SK-N-SH treated with all-trans-retinoic acid at 6 μM for 48 hours (cell line): ENCODE results near the gene SLC27A5.
A peak's percentile ranks its signal among the peaks of the same experiment; 100 is the strongest.
"Not testable (repeated sequence)": the region's sequence is repeated elsewhere in the genome, so short reads cannot be mapped to it uniquely, and the experiment has no call there.

ENCODE experiments used
- ATAC-seq: fragments of 200-7000 bp; cut with Tn5 transposase; 3 replicates; pipeline ENCODE4 v1.9.1; 2020; ENCODE audit warnings: mild to moderate bottlenecking, moderate library complexity
- BACH2 ChIP-seq: fragments of 250-450 bp; sonication (Bioruptor Pico); IDR thresholded peaks from 2 replicates; pipeline ENCODE4 v1.9.0; 2021; ENCODE audit warnings: mild to moderate bottlenecking, borderline replicate concordance
- CREB5 ChIP-seq: fragments of 250-450 bp; sonication (Bioruptor Pico); IDR thresholded peaks from 2 replicates; pipeline ENCODE4 v1.5.1; 2020; ENCODE audit warnings: low read depth, mild to moderate bottlenecking, moderate library complexity
- CSDC2 ChIP-seq: fragments of 250-450 bp; sonication (Bioruptor Pico); IDR thresholded peaks from 2 replicates; pipeline ENCODE4 v1.5.0; 2020; ENCODE audit warnings: mild to moderate bottlenecking, moderate library complexity
- CSRNP3 ChIP-seq: fragments of 250-450 bp; sonication (Bioruptor Pico); IDR thresholded peaks from 2 replicates; pipeline ENCODE4 v1.5.1; 2021; ENCODE audit warnings: mild to moderate bottlenecking, moderate library complexity
- GLIS3 ChIP-seq: fragments of 250-450 bp; sonication (Bioruptor Pico); IDR thresholded peaks from 2 replicates; pipeline ENCODE4 v1.5.0; 2020; ENCODE audit warnings: mild to moderate bottlenecking, moderate library complexity
- OSR1 ChIP-seq: fragments of 250-450 bp; sonication (Bioruptor Pico); IDR thresholded peaks from 2 replicates; pipeline ENCODE4 v1.8.0; 2022; ENCODE audit warnings: moderate library complexity, mild to moderate bottlenecking, inconsistent platforms
- PPARA ChIP-seq: fragments of 250-450 bp; sonication (Bioruptor Pico); IDR thresholded peaks from 2 replicates; pipeline ENCODE4 v1.5.0; 2020; ENCODE audit warnings: mild to moderate bottlenecking, borderline replicate concordance
- RARB ChIP-seq: fragments of 250-450 bp; sonication (Bioruptor Pico); IDR thresholded peaks from 2 replicates; pipeline ENCODE4 v1.8.0; 2021; ENCODE audit warnings: mild to moderate bottlenecking, moderate library complexity
- SNAI2 ChIP-seq: fragments of 250-450 bp; sonication (Bioruptor Pico); IDR thresholded peaks from 2 replicates; pipeline ENCODE4 v1.5.0; 2020; ENCODE audit warnings: mild to moderate bottlenecking, moderate library complexity
- TCF4 ChIP-seq: fragments of 250-450 bp; sonication (Bioruptor Pico); IDR thresholded peaks from 2 replicates; pipeline ENCODE4 v1.8.0; 2021; ENCODE audit warnings: mild to moderate bottlenecking, moderate library complexity, borderline replicate concordance
- TOX ChIP-seq: fragments of 250-450 bp; sonication (Bioruptor Pico); IDR thresholded peaks from 2 replicates; pipeline ENCODE4 v1.8.0; 2021; ENCODE audit warnings: mild to moderate bottlenecking, moderate library complexity, borderline replicate concordance
- TSHZ2 ChIP-seq: fragments of 250-450 bp; sonication (Bioruptor Pico); IDR thresholded peaks from 2 replicates; pipeline ENCODE4 v1.5.0; 2020; ENCODE audit warnings: mild to moderate bottlenecking, moderate library complexity
- ZC3H10 ChIP-seq: fragments of 250-450 bp; sonication (Bioruptor Pico); IDR thresholded peaks from 2 replicates; pipeline ENCODE4 v1.5.1; 2021; ENCODE audit warnings: mild to moderate bottlenecking, moderate library complexity
- ZFP3 ChIP-seq: fragments of 250-450 bp; sonication (Bioruptor Pico); IDR thresholded peaks from 2 replicates; pipeline ENCODE4 v1.5.0; 2020; ENCODE audit warnings: mild to moderate bottlenecking, moderate library complexity
- ZFP30 ChIP-seq: fragments of 450-650 bp; formaldehyde crosslinking; IDR thresholded peaks from 2 replicates; pipeline ENCODE4 v1.5.0; 2022; ENCODE audit warnings: mild to moderate bottlenecking, moderate library complexity
- ZNF8 ChIP-seq: fragments of 450-650 bp; formaldehyde crosslinking; IDR thresholded peaks from 2 replicates; pipeline ENCODE4 v1.5.0; 2020; ENCODE audit warnings: mild to moderate bottlenecking, moderate library complexity

Gene SLC27A5

GRCh38 chr19:58515259-58515658 is 3.5 kb upstream of the SLC27A5 start (continued):
- no peak for TF ChIP-seq SNAI2 (CRISPR knock-in tag)
- no peak for TF ChIP-seq ZC3H10 (CRISPR knock-in tag)

GRCh38 chr19:58514564-58515022 is 2.8 kb upstream of the SLC27A5 start:
- TF ChIP-seq BACH2 (CRISPR knock-in tag) = no peak
- no peak for ATAC-seq

- no peak for TF ChIP-seq ZFP30 (CRISPR knock-in tag)
- no peak for TF ChIP-seq ZC3H10 (CRISPR knock-in tag)
- TF ChIP-seq BACH2 (CRISPR knock-in tag) = no peak
- TF ChIP-seq CSRNP3 (CRISPR knock-in tag) = no peak
- TF ChIP-seq TSHZ2 = no peak
- TF ChIP-seq TOX (CRISPR knock-in tag) = no peak
- no peak for TF ChIP-seq GLIS3 (CRISPR knock-in tag)
- no peak for TF ChIP-seq ZFP3 (CRISPR knock-in tag)
- no peak for TF ChIP-seq ZNF8
- no peak for TF ChIP-seq RARB
- peak; percentile 90 for ATAC-seq
These were observed 2.1 kb upstream of the SLC27A5 start for GRCh38 chr19:58513694-58514563.

- ATAC-seq = no peak
- no peak for TF ChIP-seq PPARA
These were observed 1.5 kb upstream of the SLC27A5 start for GRCh38 chr19:58513213-58513693.

- no peak for ATAC-seq
- TF ChIP-seq CSDC2 (CRISPR knock-in tag) = no peak
- no peak for TF ChIP-seq CSRNP3 (CRISPR knock-in tag)
- no peak for TF ChIP-seq CREB5 (CRISPR knock-in tag)
- TF ChIP-seq TCF4 = no peak
- no peak for TF ChIP-seq RARB
These were observed 1.5 kb downstream of the SLC27A5 start for GRCh38 chr19:58510084-58510862.

DNA sequence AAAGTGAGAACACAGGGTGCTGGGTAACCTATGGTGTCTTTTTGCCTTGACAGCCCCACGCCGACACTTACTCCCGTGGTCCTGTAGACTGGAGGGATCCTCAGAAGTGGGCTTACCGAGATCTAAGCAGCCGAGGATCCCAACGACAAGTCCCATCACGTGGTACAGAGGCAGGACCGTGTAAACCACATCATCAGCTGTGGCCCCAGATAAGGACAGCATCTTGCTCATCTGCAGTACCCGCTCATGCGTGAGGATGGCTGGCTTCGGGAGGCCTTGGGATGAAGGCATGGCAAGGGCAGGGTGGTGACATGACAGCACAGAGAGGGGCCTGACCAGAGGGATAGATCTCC is 2.1 kb downstream of the SLC27A5 start:
- ATAC-seq = no peak
- TF ChIP-seq CSRNP3 (CRISPR knock-in tag) = no peak
- TF ChIP-seq ZNF8 = no peak
- TF ChIP-seq GLIS3 (CRISPR knock-in tag) = no peak
- TF ChIP-seq CREB5 (CRISPR knock-in tag) = no peak
- no peak for TF ChIP-seq OSR1 (CRISPR knock-in tag)
- no peak for TF ChIP-seq TOX (CRISPR knock-in tag)

DNA sequence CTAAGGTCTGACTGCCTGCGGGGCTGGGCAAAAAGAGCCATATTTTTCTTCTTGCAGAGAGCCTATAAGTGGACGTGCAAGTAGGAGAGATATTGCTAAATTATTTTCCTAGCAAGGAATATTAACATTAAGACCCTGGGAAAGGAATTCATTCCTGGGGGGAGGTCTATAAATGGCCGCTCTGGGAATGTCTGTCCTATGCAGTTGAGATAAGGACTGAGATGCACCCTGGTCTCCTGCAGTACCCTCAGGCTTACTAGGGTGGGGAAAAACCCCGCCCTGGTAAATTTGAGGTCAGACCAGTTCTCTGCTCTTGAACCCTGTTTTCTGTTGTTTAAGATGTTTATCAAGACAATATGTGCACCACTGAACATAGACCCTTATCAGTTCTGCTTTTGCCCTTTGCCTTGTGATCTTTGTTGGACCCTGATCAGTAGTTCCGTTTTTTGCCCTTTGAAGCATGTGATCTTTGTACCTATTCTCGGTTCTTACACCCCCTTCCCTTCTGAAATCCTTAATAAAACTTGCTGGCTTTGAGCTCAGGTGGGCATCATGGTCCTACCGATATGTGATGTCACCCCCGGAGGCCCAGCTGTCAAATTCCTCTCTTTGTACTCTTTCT is 4.1 kb downstream of the SLC27A5 start:
- not testable (repeated sequence) for ATAC-seq
